DOHH2 (cell line): Measurements from ENCODE around the gene CAPN11.

ENCODE experiments used
- EZH2phosphoT487 ChIP-seq: fragments of 200-600 bp; sonication (generic); IDR thresholded peaks from 2 replicates; pipeline ENCODE4 v1.6.1; 2017; ENCODE audit warnings: borderline replicate concordance, mild to moderate bottlenecking, antibody characterized with exemption, low read length, moderate library complexity, mixed read lengths
- TF ChIP-seq, protein P1 (sequence below): fragments of 200-600 bp; sonication (generic); IDR thresholded peaks from one replicate; pipeline ENCODE4 v1.5.1; 2014; ENCODE audit warnings: antibody characterized with exemption, mild to moderate bottlenecking, low read depth, low read length; ENCODE audit not compliant: poor library complexity, severe bottlenecking

DNA sequence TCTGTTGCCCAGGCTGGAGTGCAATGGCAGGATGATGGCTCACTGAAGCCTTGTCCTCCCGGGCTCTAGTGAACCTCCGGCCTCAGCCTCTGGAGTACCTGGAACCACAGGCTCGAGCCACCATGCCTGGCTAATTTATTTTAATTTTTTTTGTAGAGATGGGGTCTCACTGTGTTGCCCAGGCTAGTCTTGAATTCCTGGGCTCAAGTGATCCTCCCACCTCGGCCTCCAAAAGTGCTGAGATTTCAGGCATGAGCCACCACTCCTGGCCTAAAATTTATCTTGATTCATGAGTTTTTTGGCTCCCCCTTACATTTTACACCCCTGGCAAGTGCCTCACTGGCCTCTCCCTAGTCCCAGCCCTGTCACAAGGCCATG lies 62.3 kb downstream of the CAPN11 start:
- TF ChIP-seq EZH2phosphoT487: no peak
- TF ChIP-seq, protein P1, sequence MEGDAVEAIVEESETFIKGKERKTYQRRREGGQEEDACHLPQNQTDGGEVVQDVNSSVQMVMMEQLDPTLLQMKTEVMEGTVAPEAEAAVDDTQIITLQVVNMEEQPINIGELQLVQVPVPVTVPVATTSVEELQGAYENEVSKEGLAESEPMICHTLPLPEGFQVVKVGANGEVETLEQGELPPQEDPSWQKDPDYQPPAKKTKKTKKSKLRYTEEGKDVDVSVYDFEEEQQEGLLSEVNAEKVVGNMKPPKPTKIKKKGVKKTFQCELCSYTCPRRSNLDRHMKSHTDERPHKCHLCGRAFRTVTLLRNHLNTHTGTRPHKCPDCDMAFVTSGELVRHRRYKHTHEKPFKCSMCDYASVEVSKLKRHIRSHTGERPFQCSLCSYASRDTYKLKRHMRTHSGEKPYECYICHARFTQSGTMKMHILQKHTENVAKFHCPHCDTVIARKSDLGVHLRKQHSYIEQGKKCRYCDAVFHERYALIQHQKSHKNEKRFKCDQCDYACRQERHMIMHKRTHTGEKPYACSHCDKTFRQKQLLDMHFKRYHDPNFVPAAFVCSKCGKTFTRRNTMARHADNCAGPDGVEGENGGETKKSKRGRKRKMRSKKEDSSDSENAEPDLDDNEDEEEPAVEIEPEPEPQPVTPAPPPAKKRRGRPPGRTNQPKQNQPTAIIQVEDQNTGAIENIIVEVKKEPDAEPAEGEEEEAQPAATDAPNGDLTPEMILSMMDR: no peak
